ENCODE results near the gene SYNGAP1. TPM values are rescaled to one million over a fixed set of nuclear protein-coding genes. Genes with fewer than 3 reads are reported as not detected.

The SYNGAP1 gene
- total and polyA plus RNA-seq, 9 of the 15 experiments (the other 6 are each of a cell fraction or from before 2014, with no cell fraction given), result 0.01 to 22.8 (median 3.2) TPM

DNA sequence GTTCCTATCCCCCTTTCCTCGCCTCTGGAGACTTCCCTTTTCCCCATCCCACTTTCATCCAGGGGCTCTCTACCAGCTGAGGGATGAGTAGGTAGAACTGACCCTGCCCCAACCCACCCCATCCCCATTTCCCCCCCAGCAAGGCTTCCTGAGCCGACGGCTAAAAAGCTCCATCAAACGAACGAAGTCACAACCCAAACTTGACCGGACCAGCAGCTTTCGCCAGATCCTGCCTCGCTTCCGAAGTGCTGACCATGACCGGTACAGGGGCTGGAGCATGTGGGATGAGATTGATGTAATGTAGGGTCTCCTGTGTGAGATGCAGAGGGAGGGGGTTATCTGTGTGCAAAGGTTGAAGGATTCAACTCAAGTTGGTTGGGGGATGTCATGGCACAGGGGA is 12.7 kb downstream of the SYNGAP1 start:
- no TSS peak for BruUV-seq (replicated peaks)
- no peak overlapping the region for H2AFZ ChIP-seq (ENCODE audit: low read depth, low read length)
- DNase-seq (ENCODE audit: extremely low read depth in 1 of 4, low spot score in 3 of 4), result no peak
- 88% methylated on average over 9 of the region's 10 CpGs for WGBS (ENCODE audit: insufficient coverage, low coverage, missing lambda C conversion rate)
- peaks cover 33% of the 10 kb centered on the region for H3K79me2 ChIP-seq (ENCODE audit: control insufficient read depth, insufficient read depth, low read length)
- no peaks in the 10 kb centered on the region for H3K27me3 ChIP-seq (ENCODE audit: control insufficient read depth in 2 of 2, insufficient read depth in 2 of 2, low read length in 2 of 2)
- peak overlapping the region in 1 of 2 experiments; percentile 47; a peak in 1 of 4 replicates for H3K9ac ChIP-seq (ENCODE audit: insufficient read depth in 1 of 2, low read depth in 2 of 2, low read length in 2 of 2)
- intact Hi-C loops (cut with micrococcal nuclease), result no loop called here
- H3K9me1 ChIP-seq (ENCODE audit: control insufficient read depth, insufficient read depth, low read length), result no peaks in the 10 kb centered on the region
- in situ Hi-C loops (cut with MboI), result no loop called here
- no peak for ATAC-seq
- POLR2A ChIA-PET, result interaction anchor here (0.5 to 2.7 kb wide), 2 partner anchors 8 to 22 kb away, joined by 3 to 14 read pairs; partner anchors contain the start of gene ZBTB9
- H3K4me3 ChIP-seq, result no peak overlapping the region
- TF ChIP-seq CHCHD3 (CRISPR knock-in tag; IDR thresholded peaks at IDR 0.05), result no peak
- no peak for TF ChIP-seq CTBP1 (IDR thresholded peaks at IDR 0.05; ENCODE audit: borderline replicate concordance)
- TF ChIP-seq NR2C2 (CRISPR knock-in tag; IDR thresholded peaks at IDR 0.05), result no peak
- no peak for TF ChIP-seq NR2C2 (tag; IDR thresholded peaks at IDR 0.05)
- no peak for TF ChIP-seq TCF7L2 (IDR thresholded peaks at IDR 0.05; ENCODE audit: low read depth, low read length)
- TF ChIP-seq MAFK (IDR thresholded peaks at IDR 0.05; ENCODE audit: low read length), result no peak
- no peak for TF ChIP-seq ZNF384 (IDR thresholded peaks at IDR 0.05; ENCODE audit: low read depth, low read length)
- TF ChIP-seq SRSF7 (optimal IDR thresholded peaks at IDR 0.05; ENCODE audit: low read depth, low read length), result no peak
- TF ChIP-seq BDP1 (IDR thresholded peaks at IDR 0.05; ENCODE audit: insufficient read depth, insufficient read length), result no peak
- TF ChIP-seq ZNF212 (CRISPR knock-in tag; IDR thresholded peaks at IDR 0.05), result no peak
- TF ChIP-seq PCBP2 (IDR thresholded peaks at IDR 0.05; ENCODE audit: low read depth, low read length, poor library complexity, severe bottlenecking), result no peak
- TF ChIP-seq HEY1 (CRISPR knock-in tag; IDR thresholded peaks at IDR 0.05; ENCODE audit: borderline replicate concordance), result no peak
- TF ChIP-seq HMGN3 (IDR thresholded peaks at IDR 0.05; ENCODE audit: borderline replicate concordance, extremely low read depth, insufficient read length, low read depth, low read length), result no peak
- TF ChIP-seq, protein P1, sequence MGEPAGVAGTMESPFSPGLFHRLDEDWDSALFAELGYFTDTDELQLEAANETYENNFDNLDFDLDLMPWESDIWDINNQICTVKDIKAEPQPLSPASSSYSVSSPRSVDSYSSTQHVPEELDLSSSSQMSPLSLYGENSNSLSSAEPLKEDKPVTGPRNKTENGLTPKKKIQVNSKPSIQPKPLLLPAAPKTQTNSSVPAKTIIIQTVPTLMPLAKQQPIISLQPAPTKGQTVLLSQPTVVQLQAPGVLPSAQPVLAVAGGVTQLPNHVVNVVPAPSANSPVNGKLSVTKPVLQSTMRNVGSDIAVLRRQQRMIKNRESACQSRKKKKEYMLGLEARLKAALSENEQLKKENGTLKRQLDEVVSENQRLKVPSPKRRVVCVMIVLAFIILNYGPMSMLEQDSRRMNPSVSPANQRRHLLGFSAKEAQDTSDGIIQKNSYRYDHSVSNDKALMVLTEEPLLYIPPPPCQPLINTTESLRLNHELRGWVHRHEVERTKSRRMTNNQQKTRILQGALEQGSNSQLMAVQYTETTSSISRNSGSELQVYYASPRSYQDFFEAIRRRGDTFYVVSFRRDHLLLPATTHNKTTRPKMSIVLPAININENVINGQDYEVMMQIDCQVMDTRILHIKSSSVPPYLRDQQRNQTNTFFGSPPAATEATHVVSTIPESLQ (CRISPR knock-in tag; IDR thresholded peaks at IDR 0.05), result no peak
- FAIRE-seq, result no peak
- H3K27ac ChIP-seq (ENCODE audit: extremely low read depth, low read depth, low read length), result no peak overlapping the region
- CTCF ChIA-PET (ENCODE audit: low intra/inter-chr PET ratio), result no interaction called here
- no peaks in the 10 kb centered on the region; the same call in 1 of the 2 replicates for H4K20me1 ChIP-seq (replicated peaks; ENCODE audit: control insufficient read depth, insufficient read depth, low read length)
- no peaks in the 10 kb centered on the region for H3K9me3 ChIP-seq (replicated peaks; ENCODE audit: control insufficient read depth, insufficient read depth, low read depth, low read length)
- no peak overlapping the region for H3K4me2 ChIP-seq (ENCODE audit: insufficient read depth, low read length)
- peaks cover 24% of the 10 kb centered on the region; the same call in 2 of the 3 replicates for H3K36me3 ChIP-seq (ENCODE audit: control insufficient read depth, insufficient read depth, low read length)
- peaks cover 36 to 48% of the 10 kb centered on the region in 2 experiments for H3K4me1 ChIP-seq (replicated peaks in 1 of 2; ENCODE audit: control insufficient read depth in 2 of 2, insufficient read depth in 2 of 2, low read length in 2 of 2)
